Stimulated activated CD8-positive, alpha-beta memory T cell treated with anti-CD3 and anti-CD28 coated beads, Interleukin-2, amount 100 ng/mL, for 1 hour (primary cell): Measurements from ENCODE around the gene ZZZ3.
"Not testable (repeated sequence)": the region's sequence is repeated elsewhere in the genome, so short reads cannot be mapped to it uniquely, and the experiment has no call there.

Experiments used
- DNase-seq, 2 donors: peaks; one replicate each; pipeline ENCODE4 v3.0.0-alpha.2; 2020; ENCODE audit warnings: low read depth in 2 of 2

The ZZZ3 gene

GRCh38 chr1:77670330-77670729 is 12.1 kb downstream of the ZZZ3 start:
- no peak for DNase-seq

GRCh38 chr1:77668924-77669449 is 13.5 kb downstream of the ZZZ3 start:
- no peak for DNase-seq

GRCh38 chr1:77664939-77665516 is 17.4 kb downstream of the ZZZ3 start:
- no peak for DNase-seq

- no peak for DNase-seq
Observed at GRCh38 chr1:77661696-77662095, 20.8 kb downstream of the ZZZ3 start.

- DNase-seq = no peak
Observed at GRCh38 chr1:77659879-77660593, 22.4 kb downstream of the ZZZ3 start.

- no peak for DNase-seq
Observed at GRCh38 chr1:77658271-77658670, 24.2 kb downstream of the ZZZ3 start.

GRCh38 chr1:77655431-77655974 is 27.0 kb downstream of the ZZZ3 start:
- DNase-seq = no peak

GRCh38 chr1:77652970-77653516 is 29.4 kb downstream of the ZZZ3 start:
- no peak for DNase-seq

- no peak for DNase-seq
Observed at GRCh38 chr1:77652268-77652667, 30.2 kb downstream of the ZZZ3 start.

- no peak for DNase-seq
Observed at GRCh38 chr1:77649127-77649526, 33.3 kb downstream of the ZZZ3 start.

- not testable (repeated sequence) for DNase-seq
Observed at GRCh38 chr1:77646224-77646623, 36.2 kb downstream of the ZZZ3 start.

GRCh38 chr1:77643456-77643855 is 39.0 kb downstream of the ZZZ3 start:
- no peak for DNase-seq

- no peak for DNase-seq
Observed at GRCh38 chr1:77642941-77643340, 39.5 kb downstream of the ZZZ3 start.

- DNase-seq = no peak
Observed at GRCh38 chr1:77642196-77642595, 40.3 kb downstream of the ZZZ3 start.

GRCh38 chr1:77639557-77640069 is 42.8 kb downstream of the ZZZ3 start:
- DNase-seq = no peak

GRCh38 chr1:77639056-77639455 is 43.4 kb downstream of the ZZZ3 start:
- DNase-seq = no peak

GRCh38 chr1:77636864-77637263 is 45.6 kb downstream of the ZZZ3 start:
- DNase-seq = no peak
